GM18870 (cell line): Measurements from ENCODE around the gene THSD4.
"Not testable (repeated sequence)": the region's sequence is repeated elsewhere in the genome, so short reads cannot be mapped to it uniquely, and the experiment has no call there.

Experiments
- ATAC-seq: cut with Tn5 transposase; IDR thresholded peaks from one replicate; pipeline ENCODE4 v1.9.1; 2021; ENCODE audit warnings: moderate library complexity; ENCODE audit not compliant: unreplicated experiment

THSD4 gene

GRCh38 chr15:71186267-71186666 lies 71.0 kb downstream of the THSD4 start:
- no peak for ATAC-seq

DNA sequence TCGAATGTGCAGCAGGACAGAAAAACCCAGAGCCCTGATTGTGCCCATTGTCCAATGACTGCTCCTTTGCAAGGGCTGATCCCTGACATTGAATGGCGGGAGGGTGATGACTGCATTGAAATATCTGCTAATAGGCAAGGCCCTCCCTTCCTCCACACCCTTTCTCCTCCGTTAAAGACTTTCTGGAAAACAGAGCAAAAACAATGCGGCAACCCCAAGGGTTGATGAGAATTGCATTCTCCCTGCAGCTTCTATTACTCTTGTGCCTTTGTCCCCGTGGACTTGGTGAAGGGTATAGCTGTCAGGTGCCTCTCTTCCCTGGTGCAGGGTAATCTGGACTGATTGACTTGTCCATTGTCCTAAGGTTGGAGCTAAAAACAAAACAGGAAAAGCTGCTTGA lies 71.8 kb downstream of the THSD4 start:
- ATAC-seq: no peak

GRCh38 chr15:71187526-71187925 lies 72.3 kb downstream of the THSD4 start:
- no peak for ATAC-seq

- no peak for ATAC-seq
Observed at GRCh38 chr15:71189718-71190117, 74.4 kb downstream of the THSD4 start.

GRCh38 chr15:71191296-71191695 lies 76.0 kb downstream of the THSD4 start:
- ATAC-seq: no peak

DNA sequence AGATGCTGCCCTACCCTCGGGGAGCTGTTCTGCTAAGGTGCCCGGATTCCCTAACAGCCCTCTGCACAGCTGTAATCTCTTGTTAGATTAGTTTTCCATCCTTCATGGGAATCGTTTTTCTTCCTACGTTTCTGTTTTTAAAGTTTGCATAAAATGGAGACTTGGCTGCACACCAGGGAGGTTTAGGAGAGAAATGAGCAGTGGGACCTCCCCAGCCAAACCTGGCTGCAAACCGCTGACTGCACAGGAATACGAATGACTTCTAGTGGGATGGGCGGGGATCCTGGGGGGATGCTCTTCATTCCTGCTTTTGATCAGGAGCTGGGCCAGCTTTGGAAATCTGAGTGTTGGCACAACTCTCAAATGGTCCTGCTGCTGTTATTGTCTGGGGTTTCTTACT lies 77.5 kb downstream of the THSD4 start:
- no peak for ATAC-seq

DNA sequence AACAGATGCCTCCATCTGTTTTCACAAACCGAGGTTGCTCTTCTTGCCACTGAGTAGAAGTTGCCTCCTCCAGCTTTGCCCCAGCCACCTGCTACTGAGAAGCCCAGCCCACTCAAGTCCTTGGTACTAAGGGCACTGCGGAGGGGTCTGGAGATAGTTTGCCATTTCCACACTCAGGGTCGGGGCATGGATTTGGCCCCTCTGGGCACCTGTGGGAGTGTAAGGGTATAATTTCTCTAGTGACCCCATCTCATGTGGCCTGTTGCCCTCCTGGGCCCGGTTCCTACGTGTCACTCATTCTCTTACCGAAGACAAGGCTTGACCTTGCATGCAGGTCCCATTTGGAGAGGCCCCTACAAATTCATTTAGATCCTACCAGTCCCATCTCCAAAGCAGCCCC lies 79.0 kb downstream of the THSD4 start:
- ATAC-seq: no peak

DNA sequence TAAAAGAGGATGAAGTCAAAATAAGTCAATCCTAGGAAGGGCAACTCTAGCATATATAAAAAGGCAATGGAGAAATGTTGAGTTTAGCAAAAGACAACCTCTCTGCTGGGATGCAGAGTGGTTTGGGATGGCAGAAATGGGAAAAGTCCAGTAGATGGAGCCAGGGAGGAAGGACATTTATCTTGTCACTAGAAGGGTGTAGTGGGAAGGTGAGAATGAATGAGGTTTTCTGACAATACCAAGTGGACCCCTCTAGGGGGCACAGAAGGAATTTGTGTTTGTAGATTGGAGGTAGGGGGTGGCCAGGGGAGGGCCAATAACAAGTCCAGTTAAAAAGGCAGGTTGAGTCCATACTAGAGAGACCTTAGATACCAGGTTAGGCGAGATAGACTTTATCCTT lies 80.0 kb downstream of the THSD4 start:
- ATAC-seq: no peak

- no peak for ATAC-seq
Observed at GRCh38 chr15:71197620-71198019, 82.3 kb downstream of the THSD4 start.

DNA sequence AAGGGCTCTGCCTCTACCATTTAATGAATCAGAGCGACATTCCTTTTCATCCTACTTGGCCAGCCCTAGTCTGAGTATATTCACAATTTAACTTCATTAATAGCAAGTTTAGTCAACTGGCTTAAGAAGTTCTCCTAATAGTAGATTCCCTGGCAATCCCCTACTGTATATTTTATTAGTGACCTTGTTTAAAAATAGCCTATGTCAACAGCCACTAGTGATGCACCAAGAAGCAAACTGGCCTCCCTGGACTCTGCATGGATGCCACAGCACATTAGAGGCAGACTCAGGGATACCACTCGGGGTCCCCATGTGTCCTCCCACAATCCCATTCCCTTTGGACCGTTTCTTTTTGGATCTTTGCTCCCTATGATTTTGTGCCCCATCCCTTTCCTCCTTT lies 83.6 kb downstream of the THSD4 start:
- ATAC-seq: no peak

DNA sequence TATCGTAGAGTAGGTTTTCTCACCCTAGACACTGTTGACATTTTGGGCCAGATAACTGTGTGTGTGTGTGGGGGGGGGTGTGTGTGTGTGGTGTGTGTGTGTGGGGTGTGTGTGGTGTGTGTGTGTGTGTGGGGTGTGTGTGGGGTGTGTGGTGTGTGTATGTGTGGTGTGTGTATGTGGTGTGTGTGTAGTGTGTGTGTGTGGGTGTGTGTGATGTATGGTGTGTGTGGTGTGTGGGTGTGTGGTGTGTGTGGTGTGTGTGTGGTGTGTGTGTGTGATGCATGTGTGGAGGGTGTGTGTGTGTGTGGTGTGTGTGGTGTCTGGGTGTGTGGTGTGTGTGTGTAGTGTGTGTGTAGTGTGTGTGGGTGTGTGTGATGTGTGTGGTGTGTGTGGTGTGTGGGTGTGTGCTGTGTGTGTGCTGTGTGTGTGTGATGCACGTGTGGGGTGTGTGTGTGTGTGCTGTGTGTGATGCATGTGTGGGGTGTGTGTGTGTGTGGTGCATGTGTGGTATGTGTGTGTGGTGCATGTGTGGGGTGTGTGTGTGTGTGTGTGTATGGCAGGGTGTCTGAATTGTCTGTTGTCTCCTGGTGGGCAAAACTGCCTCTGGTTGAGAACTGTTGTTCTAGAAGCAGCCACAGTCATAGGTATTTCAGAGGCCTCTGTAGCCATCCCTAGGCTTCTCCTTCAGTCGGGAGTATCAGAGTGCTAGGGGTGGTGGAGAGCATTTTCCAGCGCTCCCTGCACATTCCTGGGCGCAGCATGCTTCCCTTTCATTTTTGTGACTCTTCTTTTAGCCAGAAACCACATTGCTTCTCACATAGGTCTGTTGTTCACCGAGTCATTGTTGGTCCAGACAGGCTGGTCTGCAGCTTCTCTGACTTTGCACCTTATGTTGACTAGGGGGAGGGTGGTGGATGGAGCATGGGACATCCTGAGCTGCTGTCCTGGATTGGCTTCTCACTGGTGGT lies 84.4 kb downstream of the THSD4 start:
- no peak for ATAC-seq

DNA sequence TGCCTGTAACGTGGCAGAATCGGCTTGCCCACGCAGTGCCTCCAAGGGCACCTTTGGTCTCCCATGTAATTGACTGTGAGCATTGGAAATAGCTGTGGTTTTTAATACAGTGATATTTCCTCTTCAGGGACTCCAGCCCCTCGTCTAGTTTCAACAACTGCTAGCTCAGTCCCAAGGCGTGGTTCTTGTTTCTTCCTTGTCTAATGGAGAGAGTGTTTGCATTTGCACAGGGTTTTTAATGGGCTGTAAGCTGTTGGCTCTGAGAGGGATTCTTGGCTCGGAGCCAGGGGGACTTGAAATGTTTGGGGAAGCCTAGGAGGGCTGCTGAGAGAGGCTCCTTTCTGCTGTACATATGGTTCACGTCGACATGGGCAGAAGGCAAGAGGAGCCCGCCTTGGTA lies 86.2 kb downstream of the THSD4 start:
- no peak for ATAC-seq

GRCh38 chr15:71202712-71203111 lies 87.4 kb downstream of the THSD4 start:
- no peak for ATAC-seq

DNA sequence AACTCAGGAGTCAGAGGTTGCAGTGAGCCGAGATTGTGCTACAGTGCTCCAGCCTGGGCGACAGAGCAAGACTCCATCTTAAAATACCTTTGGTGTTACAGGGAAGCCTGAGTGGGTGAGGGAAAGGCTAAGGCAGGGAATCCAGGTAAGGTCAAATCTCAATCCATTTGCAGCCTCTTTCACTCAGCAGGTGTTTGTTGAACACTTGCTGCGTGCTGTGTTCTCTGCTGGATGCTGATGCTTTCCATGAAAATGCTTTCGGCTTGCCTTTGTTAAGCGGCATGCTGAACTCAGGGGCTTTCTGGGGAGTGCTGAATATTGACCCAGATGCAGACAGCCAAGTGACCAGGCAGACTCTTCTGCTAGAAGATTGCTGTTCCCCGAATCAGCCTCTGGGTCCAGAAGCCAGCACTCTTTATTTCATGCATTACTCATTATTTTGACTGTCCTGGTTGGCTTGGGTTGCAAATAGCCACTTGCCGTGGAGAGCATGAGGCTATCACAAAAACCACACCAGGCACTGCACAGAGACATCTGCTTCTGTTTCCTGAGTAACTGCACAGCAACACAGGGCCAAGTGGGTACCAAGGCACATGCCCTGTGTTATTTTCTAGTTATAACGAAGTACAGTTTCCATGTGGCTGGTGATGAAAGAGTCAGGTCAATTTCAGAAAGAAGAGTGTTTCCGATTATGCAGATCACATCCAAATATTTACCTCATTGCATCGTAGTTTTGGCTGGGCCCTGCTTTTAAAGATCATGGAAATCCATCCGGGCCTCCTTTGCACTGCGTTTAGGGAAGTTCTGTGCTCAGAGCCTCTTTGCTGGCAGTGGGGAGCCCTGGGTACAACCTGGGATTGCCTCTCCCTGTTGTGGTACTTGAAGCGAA lies 88.6 kb downstream of the THSD4 start:
- no peak for ATAC-seq

DNA sequence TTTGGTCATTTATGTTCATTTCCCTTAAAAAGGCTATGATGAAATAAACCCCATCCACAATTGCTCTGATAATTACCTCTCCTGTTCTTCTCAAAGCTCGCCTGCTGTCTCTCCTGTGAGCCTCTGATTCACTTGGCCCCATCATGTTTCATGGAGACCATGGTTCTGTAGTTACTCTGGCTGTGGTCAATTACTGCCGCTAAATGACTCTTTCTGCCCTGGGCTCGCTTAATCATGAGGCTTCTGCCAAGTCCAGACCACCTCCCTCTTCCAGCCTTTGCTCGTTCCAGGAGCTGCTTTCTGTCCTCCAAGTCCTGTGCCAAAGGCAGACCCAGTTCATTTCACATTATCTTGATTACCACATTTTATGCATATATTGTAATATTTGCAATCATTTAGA lies 91.9 kb downstream of the THSD4 start:
- no peak for ATAC-seq

- no peak for ATAC-seq
Observed at GRCh38 chr15:71212146-71212545, 96.9 kb downstream of the THSD4 start.

DNA sequence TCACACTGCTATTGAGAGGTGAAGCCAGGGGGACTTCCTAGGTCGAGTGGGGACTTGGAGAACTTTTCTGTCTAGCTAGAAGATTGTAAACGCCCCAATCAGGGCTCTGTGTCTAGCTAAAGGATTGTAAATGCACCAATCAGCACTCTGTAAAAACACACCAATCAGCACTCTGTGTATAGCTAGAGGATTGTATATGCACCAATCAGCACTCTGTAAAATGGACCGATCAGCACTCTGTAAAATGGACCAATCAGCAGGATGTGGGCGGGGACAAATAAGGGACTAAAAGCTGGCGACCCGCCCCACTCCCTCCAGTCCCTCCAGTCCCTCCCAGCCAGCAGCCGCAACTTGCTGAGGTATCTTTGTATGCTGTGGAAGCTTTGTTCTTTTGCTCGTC lies 98.7 kb downstream of the THSD4 start:
- not testable (repeated sequence) for ATAC-seq

DNA sequence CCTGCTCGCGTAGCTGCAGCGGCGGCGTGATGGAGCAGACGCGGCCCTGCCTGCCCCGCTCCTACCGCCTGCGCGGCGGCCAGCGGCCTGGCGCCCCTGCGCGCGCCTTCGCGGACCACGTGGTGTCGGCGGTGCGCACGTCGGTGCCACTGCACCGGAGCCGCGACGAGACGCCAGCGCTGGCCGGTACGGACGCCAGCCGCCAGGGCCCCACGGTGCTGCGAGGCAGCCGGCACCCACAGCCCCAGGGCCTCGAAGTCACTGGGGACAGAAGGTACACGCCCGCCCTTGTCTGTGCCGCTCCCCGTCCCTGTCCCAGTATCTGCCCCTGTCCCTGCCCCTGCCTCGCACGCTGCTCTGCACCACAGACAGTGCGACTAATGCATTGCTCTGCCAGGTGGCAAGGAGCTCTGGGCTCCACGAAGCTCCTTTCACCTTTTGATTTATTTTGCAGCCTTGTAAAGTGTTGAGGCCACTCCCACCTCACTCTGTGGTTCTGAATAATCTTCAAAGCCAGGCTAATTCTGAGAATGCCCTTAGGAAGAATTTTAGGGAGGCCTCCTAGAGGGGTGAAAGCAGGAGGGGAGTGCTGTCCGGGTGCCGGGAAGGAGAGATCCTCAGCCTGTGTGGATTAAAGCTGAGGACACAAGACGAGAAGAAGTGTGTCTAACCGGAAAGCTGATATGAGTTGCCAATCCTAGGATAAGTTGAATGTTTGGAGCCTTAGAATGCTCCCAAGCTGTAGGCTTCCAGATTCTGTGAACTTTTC lies 100.0 kb downstream of the THSD4 start:
- no peak for ATAC-seq

- no peak for ATAC-seq
Observed at GRCh38 chr15:71218272-71218805, 103.1 kb downstream of the THSD4 start.

DNA sequence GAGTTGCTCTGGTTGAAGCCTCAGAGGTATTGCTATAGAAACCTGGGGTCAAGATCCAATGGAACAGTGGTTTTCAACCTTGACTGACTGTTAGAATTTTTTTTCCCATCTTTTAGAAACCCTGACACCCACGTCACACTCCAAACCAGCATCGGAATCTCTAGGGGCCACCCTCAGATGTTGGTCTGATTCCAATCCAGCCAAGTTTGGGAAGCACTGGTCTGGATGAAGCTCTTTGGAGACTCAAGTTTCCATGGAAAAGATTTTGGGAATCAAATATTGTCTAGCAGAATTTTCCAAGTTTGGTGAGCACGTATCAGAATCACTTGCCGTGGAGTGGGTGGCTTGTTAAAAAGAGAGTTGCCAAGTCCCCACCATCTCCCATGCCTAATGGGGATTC lies 103.8 kb downstream of the THSD4 start:
- no peak for ATAC-seq

- no peak for ATAC-seq
Observed at GRCh38 chr15:71219645-71220044, 104.4 kb downstream of the THSD4 start.
